Tracheal epithelial cell (primary cell): Measurements from ENCODE around the gene RFXANK. TPM values are rescaled to one million over a fixed set of nuclear protein-coding genes. Genes with fewer than 3 reads are reported as not detected.

ENCODE experiments used
- total RNA-seq: library from RNA; depleted of rRNA; stranded (reverse); fragments of >200 nt; gene quantifications from 2 replicates; pipeline ENCODE4 v1.2.1, GENCODE V29; 2014

Gene RFXANK, protein sequence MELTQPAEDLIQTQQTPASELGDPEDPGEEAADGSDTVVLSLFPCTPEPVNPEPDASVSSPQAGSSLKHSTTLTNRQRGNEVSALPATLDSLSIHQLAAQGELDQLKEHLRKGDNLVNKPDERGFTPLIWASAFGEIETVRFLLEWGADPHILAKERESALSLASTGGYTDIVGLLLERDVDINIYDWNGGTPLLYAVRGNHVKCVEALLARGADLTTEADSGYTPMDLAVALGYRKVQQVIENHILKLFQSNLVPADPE
- total RNA-seq = 45.4 and 93.0 TPM in 2 replicates

DNA sequence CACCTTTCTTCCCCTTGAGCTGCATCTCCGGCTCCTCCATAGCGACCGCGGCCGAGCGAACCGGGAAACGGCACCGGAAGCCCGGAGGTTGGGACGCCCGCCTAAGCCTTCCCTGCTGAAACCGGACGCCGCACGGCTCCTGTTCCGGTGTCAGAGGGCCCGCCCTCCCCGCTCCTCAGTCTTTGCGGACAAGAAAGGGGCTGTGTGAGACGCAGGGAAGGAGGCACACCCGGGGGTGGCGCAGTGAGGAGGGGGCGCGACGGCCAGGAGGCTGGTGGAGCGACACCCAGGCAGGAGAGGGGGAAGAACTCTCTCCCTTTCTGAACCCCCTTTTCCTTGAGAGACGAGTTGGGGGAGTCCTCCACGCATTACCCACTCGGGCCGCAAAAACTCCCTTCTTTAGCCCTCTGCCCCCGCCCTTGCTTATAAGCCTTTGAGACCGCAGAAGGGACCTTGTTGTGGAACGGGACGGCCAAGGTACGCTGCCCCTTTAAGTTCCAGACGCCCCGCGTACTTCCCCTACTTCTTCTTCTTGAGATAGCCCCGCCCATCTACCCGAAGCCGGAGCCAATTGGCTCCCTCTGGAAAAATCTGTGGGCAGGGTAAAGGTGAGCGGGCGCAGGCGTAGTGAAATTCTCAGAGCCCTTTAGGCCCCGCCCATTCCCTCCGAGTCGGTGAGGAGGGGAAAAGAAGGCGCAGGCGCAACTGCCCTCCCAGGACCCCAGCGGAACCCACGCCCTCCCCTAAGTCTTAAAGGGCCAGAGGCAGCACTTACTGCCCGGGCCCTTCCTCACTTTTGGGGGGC, at the start of gene RFXANK, which contains the start of gene BORCS8:
TSS of gene RFXANK (plus strand) at position 181 of the 805 bp plus-strand sequence. CDS start 1,689 bp downstream, outside the sequence.
TSS of gene BORCS8 (minus strand) at position 75 of the 805 bp plus-strand sequence. CDS start at position 40, 35 bp downstream.

DNA sequence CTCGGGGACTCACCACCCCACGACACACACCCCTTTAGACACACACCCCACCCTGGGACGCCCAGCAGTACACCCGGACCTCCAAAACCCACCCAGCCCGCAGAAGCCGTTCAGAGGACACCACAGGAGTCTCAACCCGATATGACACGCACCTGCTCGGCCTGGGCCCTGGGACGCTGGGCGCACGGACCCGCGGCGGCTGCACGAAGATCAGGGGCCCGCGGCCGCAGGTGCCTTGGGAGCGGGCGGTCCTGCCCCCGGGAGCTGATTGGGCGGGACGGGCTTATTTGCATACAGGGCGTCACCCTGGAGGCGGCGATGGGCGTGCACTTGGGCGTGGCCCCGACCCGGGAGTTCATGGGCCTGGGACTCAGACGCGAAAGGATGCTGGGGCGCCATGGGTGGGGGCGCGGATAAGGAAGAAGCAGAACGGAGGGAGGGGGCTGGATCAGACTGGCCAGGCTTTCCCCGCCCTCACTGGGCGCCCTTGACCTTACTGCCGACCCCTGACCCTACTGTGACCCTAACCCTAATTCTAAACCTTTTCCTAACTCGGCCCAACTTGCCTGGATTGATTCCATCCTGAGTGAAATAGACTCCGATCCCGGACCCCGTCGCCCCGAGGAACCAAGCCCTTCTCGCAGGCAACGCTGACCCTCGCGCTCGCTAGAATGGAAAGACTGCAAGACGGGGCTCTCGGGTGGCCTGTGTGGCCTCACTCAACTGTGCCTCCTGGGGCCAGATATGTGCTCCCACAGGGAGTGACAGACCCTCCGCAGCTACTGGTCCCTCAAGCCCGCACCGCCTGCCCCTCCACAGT, 21.8 kb upstream of the RFXANK start, which contains the start of gene MEF2B:
TSS of gene MEF2B (minus strand) at position 211 of the 820 bp plus-strand sequence. CDS start 19,528 bp downstream, outside the sequence.

GRCh38 chr19:19203012-19203856, 11.2 kb downstream of the RFXANK start, which contains the start of gene NR2C2AP:
NR2C2AP (minus strand) TSS chr19:19203414; CDS start chr19:19203060, 354 bp downstream.

DNA sequence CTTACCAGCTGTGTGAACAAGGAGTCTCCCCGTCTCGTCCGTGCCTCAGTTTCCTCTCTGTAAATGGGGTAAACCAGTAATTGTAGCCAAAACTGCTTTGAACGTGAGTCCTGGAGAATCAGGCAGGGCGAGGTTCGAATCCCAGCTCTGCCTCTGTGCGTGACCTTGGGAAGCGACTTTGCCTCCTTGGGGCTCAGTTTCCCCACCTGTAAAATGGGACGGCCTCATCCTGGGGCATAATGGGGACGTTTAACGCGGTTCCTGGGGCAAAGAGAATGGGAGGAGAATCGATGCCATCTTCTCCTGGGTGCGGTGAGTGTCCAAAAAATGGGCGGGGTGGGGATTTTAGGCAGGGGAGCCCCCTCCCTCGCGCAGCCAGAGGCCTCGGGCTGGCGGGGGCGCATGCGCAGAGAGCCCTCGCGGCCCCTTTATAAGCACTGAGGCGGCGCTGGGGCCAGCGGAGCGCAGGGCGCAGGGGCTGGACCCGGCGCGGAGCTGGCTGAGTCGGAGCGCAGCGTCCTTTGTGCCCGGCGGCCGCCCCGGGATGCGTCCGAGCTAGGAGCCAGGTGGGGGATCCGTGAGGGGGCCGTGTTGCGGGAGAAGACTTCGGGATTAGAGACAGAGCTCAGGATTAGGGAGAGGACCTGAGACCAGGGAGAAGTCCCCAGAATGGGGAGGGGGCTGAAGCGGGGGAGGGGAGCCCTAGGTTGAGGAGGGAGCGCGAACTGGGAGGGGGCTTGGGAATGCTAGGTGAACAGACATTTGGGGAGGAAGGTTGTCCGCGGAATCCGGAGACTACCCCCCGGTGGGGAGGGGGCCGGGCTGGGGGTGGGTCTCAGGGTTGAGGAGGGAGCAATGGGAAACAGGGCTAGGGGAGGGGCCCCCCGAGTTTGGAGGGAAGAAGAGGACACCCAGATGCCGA, 19.7 kb downstream of the RFXANK start, which contains the start of gene NCAN:
TSS of gene NCAN (plus strand) at position 460 of the 922 bp plus-strand sequence. CDS start 4,996 bp downstream, outside the sequence.

Other genes starting within 250 kb of the RFXANK start
- 18.8 and 22.7 TPM in 2 replicates for gene SUGP2, start 158.7 kb upstream of the RFXANK start, total RNA-seq
- 56.9 and 71.3 TPM in 2 replicates for gene ARMC6, start 158.7 kb upstream of the RFXANK start, total RNA-seq
- gene SLC25A42, start 128.3 kb upstream of the RFXANK start, total RNA-seq = 1.3 and 1.4 TPM in 2 replicates
- 34.1 and 44.3 TPM in 2 replicates for gene TMEM161A, start 53.8 kb upstream of the RFXANK start, total RNA-seq
- 0.21 TPM in 1 of 2 replicates, not detected in the other for gene MEF2B, start 22.0 kb upstream of the RFXANK start, total RNA-seq
- gene BORCS8, start 106 bp upstream of the RFXANK start, total RNA-seq = 6.6 and 13.0 TPM in 2 replicates
- 27.2 and 28.8 TPM in 2 replicates for gene NR2C2AP, start 11.2 kb downstream of the RFXANK start, total RNA-seq
- not detected in 2 replicates for gene NCAN, start 19.7 kb downstream of the RFXANK start, total RNA-seq
- gene TM6SF2, start 81.0 kb downstream of the RFXANK start, total RNA-seq = not detected in 2 replicates
- gene SUGP1, start 128.3 kb downstream of the RFXANK start, total RNA-seq = 10.2 and 15.9 TPM in 2 replicates
- gene MAU2, start 128.6 kb downstream of the RFXANK start, total RNA-seq = 23.4 and 25.3 TPM in 2 replicates
- 36.0 and 61.7 TPM in 2 replicates for gene GATAD2A, start 213.4 kb downstream of the RFXANK start, total RNA-seq